GM03348 (cell line): ENCODE results near the gene TADA1.
"Not testable (repeated sequence)": the region's sequence is repeated elsewhere in the genome, so short reads cannot be mapped to it uniquely, and the experiment has no call there.

Experiments used
- DNase-seq: peaks from one replicate; pipeline ENCODE4 v3.0.0; 2012; ENCODE audit warnings: low spot score

The TADA1 gene

GRCh38 chr1:166895766-166896165, 19.7 kb upstream of the TADA1 start:
- DNase-seq, result no peak

GRCh38 chr1:166889776-166890175, 13.7 kb upstream of the TADA1 start:
- DNase-seq, result no peak

- DNase-seq, result no peak
Measured at GRCh38 chr1:166888373-166889111, 12.5 kb upstream of the TADA1 start.

- no peak for DNase-seq
Measured at GRCh38 chr1:166884971-166885370, 8.9 kb upstream of the TADA1 start.

GRCh38 chr1:166884040-166884642, 8.1 kb upstream of the TADA1 start:
- DNase-seq, result peak; percentile 50

- no peak for DNase-seq
Measured at GRCh38 chr1:166882893-166883292, 6.8 kb upstream of the TADA1 start.

- DNase-seq, result not testable (repeated sequence)
Measured at GRCh38 chr1:166878173-166878917, 2.3 kb upstream of the TADA1 start.

GRCh38 chr1:166876540-166876838, 425 bp upstream of the TADA1 start:
- no peak for DNase-seq

- DNase-seq, result no peak
Measured at GRCh38 chr1:166875302-166875733, 746 bp downstream of the TADA1 start.

GRCh38 chr1:166874464-166874863, 1.6 kb downstream of the TADA1 start:
- DNase-seq, result no peak

GRCh38 chr1:166870584-166870983, 5.5 kb downstream of the TADA1 start:
- DNase-seq, result no peak

- no peak for DNase-seq
Measured at GRCh38 chr1:166869318-166870099, 6.6 kb downstream of the TADA1 start.

GRCh38 chr1:166868639-166869038, 7.4 kb downstream of the TADA1 start:
- no peak for DNase-seq

GRCh38 chr1:166865926-166866325, 10.1 kb downstream of the TADA1 start:
- no peak for DNase-seq

GRCh38 chr1:166859597-166859996, 16.5 kb downstream of the TADA1 start:
- no peak for DNase-seq

GRCh38 chr1:166858726-166859419, 17.2 kb downstream of the TADA1 start:
- DNase-seq, result no peak

GRCh38 chr1:166857995-166858394, 18.1 kb downstream of the TADA1 start:
- no peak for DNase-seq

GRCh38 chr1:166855558-166855957, 20.5 kb downstream of the TADA1 start:
- DNase-seq, result no peak

GRCh38 chr1:166852918-166853317, 23.1 kb downstream of the TADA1 start:
- DNase-seq, result no peak

- no peak for DNase-seq
Measured at GRCh38 chr1:166849135-166849534, 26.9 kb downstream of the TADA1 start.

GRCh38 chr1:166848193-166848592, 27.9 kb downstream of the TADA1 start:
- no peak for DNase-seq

- no peak for DNase-seq
Measured at GRCh38 chr1:166844791-166845190, 31.3 kb downstream of the TADA1 start.
